Smooth muscle cell (in vitro differentiated cells): ENCODE data around the gene POLE. TPM values are rescaled to one million over a fixed set of nuclear protein-coding genes. Genes with fewer than 3 reads are reported as not detected.

Experiments
- DNase-seq: peaks from one replicate; lab custom pipeline; 2025; ENCODE audit not compliant: unreplicated experiment; lab: John Stamatoyannopoulos, UW
- H2AFZ ChIP-seq: fragments of 200-600 bp; sonication (generic); 2 replicates; pipeline ENCODE4 v1.6.0; 2016; ENCODE audit warnings: antibody characterized with exemption, low read depth, mild to moderate bottlenecking
- H3F3A ChIP-seq: fragments of 200-600 bp; sonication (generic); 2 replicates; pipeline ENCODE4 v1.6.0; 2017; ENCODE audit warnings: antibody characterized with exemption, low read depth
- H3K27ac ChIP-seq: fragments of 200-600 bp; sonication (generic); 2 replicates; pipeline ENCODE4 v1.5.1; 2016; ENCODE audit warnings: low read depth, mild to moderate bottlenecking
- H3K27me3 ChIP-seq: fragments of 200-600 bp; sonication (generic); 2 replicates; pipeline ENCODE4 v1.6.1; 2016; ENCODE audit warnings: low read depth, mild to moderate bottlenecking
- H3K36me3 ChIP-seq: fragments of 200-600 bp; sonication (generic); 2 replicates; pipeline ENCODE4 v1.5.1; 2016; ENCODE audit warnings: low read depth
- H3K4me1 ChIP-seq: fragments of 200-600 bp; sonication (generic); 2 replicates; pipeline ENCODE4 v1.5.1; 2016; ENCODE audit warnings: low read depth
- H3K4me2 ChIP-seq: fragments of 200-600 bp; sonication (generic); 2 replicates; pipeline ENCODE4 v1.6.0; 2016; ENCODE audit warnings: mild to moderate bottlenecking
- H3K4me3 ChIP-seq: fragments of 200-600 bp; sonication (generic); 2 replicates; pipeline ENCODE4 v1.5.1; 2016; ENCODE audit warnings: mild to moderate bottlenecking
- H3K79me2 ChIP-seq: fragments of 200-600 bp; sonication (generic); 2 replicates; pipeline ENCODE4 v1.6.0; 2016; ENCODE audit warnings: low read depth, mild to moderate bottlenecking
- H3K9ac ChIP-seq: fragments of 200-600 bp; sonication (generic); 2 replicates; pipeline ENCODE4 v1.6.0; 2016; ENCODE audit warnings: low read depth
- H3K9me3 ChIP-seq: fragments of 200-600 bp; sonication (generic); replicated peaks from 2 replicates; pipeline ENCODE4 v1.5.1; 2016; ENCODE audit warnings: low read depth
- H4K20me1 ChIP-seq: fragments of 200-600 bp; sonication (generic); 2 replicates; pipeline ENCODE4 v1.6.0; 2016; ENCODE audit warnings: low read depth
- WGBS: methylation state at CpG from one replicate; pipeline ENCODE4 v1.1.7; 2016; ENCODE audit warnings: low lambda C conversion rate; 5-methylcytosine and 5-hydroxymethylcytosine counted together
- polyA plus RNA-seq: library from polyadenylated mRNA; unstranded; fragments of >200 nt; fragmentation: Nextera tagmentation; extraction: Ambion mirVana; gene quantifications from 2 replicates; pipeline ENCODE4 v1.2.1, GENCODE V29; 2016
- total RNA-seq: library from RNA; depleted of rRNA; stranded (reverse); fragments of >200 nt; gene quantifications from 2 replicates; pipeline ENCODE4 v1.2.3, GENCODE V29; 2014
- TF ChIP-seq, protein P1 (sequence below): fragments of 200-600 bp; sonication (generic); IDR thresholded peaks from 2 replicates; pipeline ENCODE4 v1.5.1; 2017; ENCODE audit warnings: borderline replicate concordance, mild to moderate bottlenecking, antibody characterized with exemption; ENCODE audit not compliant: insufficient read depth, poor library complexity, severe bottlenecking

The POLE gene
- total and polyA plus RNA-seq, 2 experiments from 2014 or later, result 8.5 to 11.5 TPM

- Histone ChIP-seq H4K20me1 (peaks cover 73% of the 10 kb centered on the region), H3K36me3 (peaks cover 29% of the 10 kb centered on the region)
Measured at GRCh38 chr12:132735496-132735895, 48.4 kb upstream of the POLE start.

DNA sequence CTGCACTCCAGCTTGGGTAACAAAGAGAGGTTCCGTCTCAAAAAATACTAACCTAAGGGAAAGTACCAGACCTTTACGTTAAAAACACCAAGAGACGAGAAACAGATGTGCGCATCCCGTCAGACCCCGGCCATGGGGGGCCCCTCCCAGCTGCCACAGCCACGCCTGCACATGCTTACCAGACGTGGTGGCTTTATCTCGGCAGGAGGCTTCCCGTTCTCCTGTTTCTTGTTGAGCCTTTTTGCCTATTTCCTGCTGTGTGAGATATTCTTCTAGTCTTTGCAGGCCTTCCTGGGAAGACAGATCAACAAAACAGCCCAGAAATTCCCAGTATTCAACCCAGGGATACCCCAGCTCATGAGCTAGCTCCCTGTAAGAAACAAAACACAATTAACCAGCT, 47.1 kb upstream of the POLE start:
- no peak overlapping the region for H3K4me3 ChIP-seq

More at GRCh38 chr12:132735496-132735895, 48.4 kb upstream of the POLE start:
- Histone ChIP-seq H3K27ac (no peak overlapping the region), H3K9me3 (no peaks in the 10 kb centered on the region), H3K9ac (no peak overlapping the region), H3K27me3 (no peaks in the 10 kb centered on the region), H3K79me2 (peaks cover 2% of the 10 kb centered on the region), H3F3A (no peaks in the 10 kb centered on the region), H3K4me1 (no peaks in the 10 kb centered on the region), H2AFZ (no peak overlapping the region), H3K4me3 (no peak overlapping the region), H3K4me2 (no peak overlapping the region)
- WGBS, result 96% methylated on average over 19 of the region's 20 CpGs
- DNase-seq, result no peak
- TF ChIP-seq, protein P1, sequence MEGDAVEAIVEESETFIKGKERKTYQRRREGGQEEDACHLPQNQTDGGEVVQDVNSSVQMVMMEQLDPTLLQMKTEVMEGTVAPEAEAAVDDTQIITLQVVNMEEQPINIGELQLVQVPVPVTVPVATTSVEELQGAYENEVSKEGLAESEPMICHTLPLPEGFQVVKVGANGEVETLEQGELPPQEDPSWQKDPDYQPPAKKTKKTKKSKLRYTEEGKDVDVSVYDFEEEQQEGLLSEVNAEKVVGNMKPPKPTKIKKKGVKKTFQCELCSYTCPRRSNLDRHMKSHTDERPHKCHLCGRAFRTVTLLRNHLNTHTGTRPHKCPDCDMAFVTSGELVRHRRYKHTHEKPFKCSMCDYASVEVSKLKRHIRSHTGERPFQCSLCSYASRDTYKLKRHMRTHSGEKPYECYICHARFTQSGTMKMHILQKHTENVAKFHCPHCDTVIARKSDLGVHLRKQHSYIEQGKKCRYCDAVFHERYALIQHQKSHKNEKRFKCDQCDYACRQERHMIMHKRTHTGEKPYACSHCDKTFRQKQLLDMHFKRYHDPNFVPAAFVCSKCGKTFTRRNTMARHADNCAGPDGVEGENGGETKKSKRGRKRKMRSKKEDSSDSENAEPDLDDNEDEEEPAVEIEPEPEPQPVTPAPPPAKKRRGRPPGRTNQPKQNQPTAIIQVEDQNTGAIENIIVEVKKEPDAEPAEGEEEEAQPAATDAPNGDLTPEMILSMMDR, result no peak

DNA sequence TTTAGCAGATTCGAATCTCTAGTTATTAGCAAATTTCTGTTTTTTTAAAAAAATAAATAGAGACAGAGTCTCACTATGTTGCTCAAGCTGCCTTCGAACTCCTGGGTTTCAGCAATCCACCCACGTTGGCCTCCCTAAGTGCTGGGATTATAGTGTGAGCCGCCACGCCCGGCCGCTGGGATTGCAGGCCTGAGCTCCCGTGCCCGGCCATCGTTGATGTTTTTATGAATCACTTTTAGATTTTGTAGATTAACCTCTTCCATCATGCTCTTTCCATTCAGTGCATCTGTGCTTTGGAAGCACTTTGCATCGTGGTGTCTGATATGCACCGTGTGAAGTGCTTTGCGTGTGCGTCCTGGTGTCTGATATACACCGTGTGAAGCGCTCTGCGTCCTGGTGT, 44.4 kb upstream of the POLE start:
- no peak overlapping the region for H3K4me2 ChIP-seq
- H3K79me2 ChIP-seq, result peaks cover 10% of the 10 kb centered on the region
- no peak overlapping the region for H3K4me3 ChIP-seq
- H4K20me1 ChIP-seq, result peaks cover 72% of the 10 kb centered on the region
- H3K9me3 ChIP-seq, result no peaks in the 10 kb centered on the region
- no peak overlapping the region for H3K27ac ChIP-seq
- no peak overlapping the region for H2AFZ ChIP-seq
- DNase-seq, result no peak
- TF ChIP-seq, protein P1, result no peak
- H3F3A ChIP-seq, result no peaks in the 10 kb centered on the region
- H3K36me3 ChIP-seq, result peaks cover 28% of the 10 kb centered on the region
- H3K4me1 ChIP-seq, result no peaks in the 10 kb centered on the region
- H3K9ac ChIP-seq, result no peak overlapping the region
- 88% methylated on average over 17 of the region's 17 CpGs for WGBS
- H3K27me3 ChIP-seq, result no peaks in the 10 kb centered on the region

More for the DNA sequence above, 47.1 kb upstream of the POLE start:
- Histone ChIP-seq H3K79me2 (no peaks in the 10 kb centered on the region), H3K27ac (no peak overlapping the region), H4K20me1 (peaks cover 71% of the 10 kb centered on the region), H3K9me3 (no peaks in the 10 kb centered on the region), H3K9ac (no peak overlapping the region), H3F3A (no peaks in the 10 kb centered on the region), H3K27me3 (no peaks in the 10 kb centered on the region), H2AFZ (no peak overlapping the region), H3K4me2 (no peak overlapping the region), H3K4me1 (no peaks in the 10 kb centered on the region), H3K36me3 (peaks cover 23% of the 10 kb centered on the region)
- TF ChIP-seq, protein P1, result no peak
- WGBS, result 76% methylated on average over 10 of the region's 10 CpGs
- DNase-seq, result no peak

DNA sequence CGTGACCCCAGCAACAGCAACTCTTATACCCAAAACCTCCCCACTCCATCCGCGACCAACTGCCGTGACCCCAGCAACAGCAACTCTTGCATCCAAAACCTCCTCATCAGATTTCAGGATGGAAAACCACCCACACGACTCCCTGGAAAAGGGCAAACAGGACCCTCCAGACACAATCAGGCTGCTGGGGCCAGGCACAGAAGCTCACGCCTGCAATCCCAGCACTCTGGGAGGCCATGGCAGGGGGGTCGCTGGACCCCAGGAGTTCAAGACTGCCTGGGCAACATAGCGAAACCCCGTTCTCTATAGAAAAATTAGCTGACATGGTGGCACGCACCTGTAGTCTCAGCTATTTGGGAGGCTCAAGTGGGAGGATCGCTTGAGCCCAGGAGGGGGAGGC, 43.2 kb upstream of the POLE start:
- Histone ChIP-seq H3K9ac (no peak overlapping the region), H3K4me3 (no peak overlapping the region), H3K4me1 (no peaks in the 10 kb centered on the region), H2AFZ (no peak overlapping the region), H3K27ac (no peak overlapping the region), H3K27me3 (no peaks in the 10 kb centered on the region), H3F3A (no peaks in the 10 kb centered on the region), H3K9me3 (no peaks in the 10 kb centered on the region), H3K79me2 (peaks cover 15% of the 10 kb centered on the region), H3K36me3 (peaks cover 23% of the 10 kb centered on the region), H3K4me2 (no peak overlapping the region), H4K20me1 (peaks cover 78% of the 10 kb centered on the region)
- 97% methylated on average over 11 of the region's 11 CpGs for WGBS
- no peak for DNase-seq
- TF ChIP-seq, protein P1, result no peak
